ENCODE data around the gene IL18BP. TPM values are rescaled to one million over a fixed set of nuclear protein-coding genes. Genes with fewer than 3 reads are reported as not detected.

Gene IL18BP
- total and polyA plus RNA-seq, 2 of the 13 experiments (the other 11 are each of a cell fraction or from before 2014, with no cell fraction given): 4.1 to 12.8 TPM

DNA sequence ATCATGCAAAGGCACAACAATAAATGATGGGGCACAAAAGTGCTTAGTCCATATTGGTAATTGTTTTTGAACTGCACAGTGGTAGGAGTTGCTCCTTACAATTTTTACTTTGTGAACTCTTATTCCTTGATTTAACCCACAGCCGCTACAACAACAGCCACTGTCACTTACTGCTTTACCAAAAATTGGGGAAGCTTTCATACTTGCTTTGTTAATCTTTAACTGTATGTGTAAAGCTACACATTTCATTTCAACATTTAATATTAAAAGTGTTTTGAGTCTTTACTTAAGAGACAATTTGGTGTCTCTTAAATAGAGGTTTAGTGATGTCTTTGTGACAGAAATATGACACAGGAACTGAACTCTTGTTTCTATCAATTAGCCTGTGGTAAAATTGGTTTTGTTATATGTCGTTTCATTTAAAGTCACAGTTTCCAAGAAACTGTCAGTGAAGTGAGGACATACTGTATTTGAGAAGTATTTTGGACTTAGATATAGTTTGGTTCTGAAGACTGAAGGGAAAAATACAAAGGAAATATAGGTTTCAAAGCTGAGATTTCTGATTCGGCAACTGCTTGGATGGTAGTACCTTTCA lies 6.5 kb upstream of the IL18BP start (continued):
- TF ChIP-seq, protein P1, sequence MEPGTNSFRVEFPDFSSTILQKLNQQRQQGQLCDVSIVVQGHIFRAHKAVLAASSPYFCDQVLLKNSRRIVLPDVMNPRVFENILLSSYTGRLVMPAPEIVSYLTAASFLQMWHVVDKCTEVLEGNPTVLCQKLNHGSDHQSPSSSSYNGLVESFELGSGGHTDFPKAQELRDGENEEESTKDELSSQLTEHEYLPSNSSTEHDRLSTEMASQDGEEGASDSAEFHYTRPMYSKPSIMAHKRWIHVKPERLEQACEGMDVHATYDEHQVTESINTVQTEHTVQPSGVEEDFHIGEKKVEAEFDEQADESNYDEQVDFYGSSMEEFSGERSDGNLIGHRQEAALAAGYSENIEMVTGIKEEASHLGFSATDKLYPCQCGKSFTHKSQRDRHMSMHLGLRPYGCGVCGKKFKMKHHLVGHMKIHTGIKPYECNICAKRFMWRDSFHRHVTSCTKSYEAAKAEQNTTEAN (CRISPR knock-in tag; conservative IDR thresholded peaks at IDR 0.05): no peak
- TF ChIP-seq, protein P2, sequence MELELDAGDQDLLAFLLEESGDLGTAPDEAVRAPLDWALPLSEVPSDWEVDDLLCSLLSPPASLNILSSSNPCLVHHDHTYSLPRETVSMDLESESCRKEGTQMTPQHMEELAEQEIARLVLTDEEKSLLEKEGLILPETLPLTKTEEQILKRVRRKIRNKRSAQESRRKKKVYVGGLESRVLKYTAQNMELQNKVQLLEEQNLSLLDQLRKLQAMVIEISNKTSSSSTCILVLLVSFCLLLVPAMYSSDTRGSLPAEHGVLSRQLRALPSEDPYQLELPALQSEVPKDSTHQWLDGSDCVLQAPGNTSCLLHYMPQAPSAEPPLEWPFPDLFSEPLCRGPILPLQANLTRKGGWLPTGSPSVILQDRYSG (CRISPR knock-in tag; IDR thresholded peaks at IDR 0.05): no peak
- TF ChIP-seq ZNF329 (CRISPR knock-in tag; IDR thresholded peaks at IDR 0.05; ENCODE audit: low read depth) (no peak), HCFC1 (IDR thresholded peaks at IDR 0.05; ENCODE audit: low read depth, low read length) (no peak)
- TF ChIP-seq, protein P3, sequence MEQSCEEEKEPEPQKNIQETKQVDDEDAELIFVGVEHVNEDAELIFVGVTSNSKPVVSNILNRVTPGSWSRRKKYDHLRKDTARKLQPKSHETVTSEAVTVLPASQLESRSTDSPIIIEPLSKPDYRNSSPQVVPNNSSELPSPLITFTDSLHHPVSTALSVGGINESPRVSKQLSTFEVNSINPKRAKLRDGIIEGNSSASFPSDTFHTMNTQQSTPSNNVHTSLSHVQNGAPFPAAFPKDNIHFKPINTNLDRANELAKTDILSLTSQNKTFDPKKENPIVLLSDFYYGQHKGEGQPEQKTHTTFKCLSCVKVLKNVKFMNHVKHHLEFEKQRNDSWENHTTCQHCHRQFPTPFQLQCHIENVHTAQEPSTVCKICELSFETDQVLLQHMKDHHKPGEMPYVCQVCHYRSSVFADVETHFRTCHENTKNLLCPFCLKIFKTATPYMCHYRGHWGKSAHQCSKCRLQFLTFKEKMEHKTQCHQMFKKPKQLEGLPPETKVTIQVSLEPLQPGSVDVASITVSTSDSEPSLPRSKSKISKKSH (CRISPR knock-in tag; IDR thresholded peaks at IDR 0.05; ENCODE audit: borderline replicate concordance): no peak

DNA sequence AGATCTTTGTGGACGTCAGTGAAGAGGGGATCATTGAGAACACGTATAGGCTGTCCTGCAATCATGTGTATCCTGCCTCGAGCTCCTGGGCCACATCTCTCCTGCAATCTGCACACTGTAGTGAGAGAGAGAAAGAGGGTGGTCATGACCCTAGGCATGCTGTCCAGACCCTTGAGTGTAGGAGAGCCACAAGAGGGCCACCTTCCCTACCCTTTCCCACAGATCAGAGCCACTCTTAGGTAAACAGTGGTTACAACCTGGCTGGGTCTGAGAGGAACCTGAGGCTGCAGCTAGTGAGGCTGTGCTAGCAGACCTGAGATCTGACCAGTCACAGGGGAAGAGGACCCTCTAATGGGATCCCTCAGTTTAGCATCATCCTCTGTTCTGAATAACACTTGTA lies 3.9 kb upstream of the IL18BP start:
- ATAC-seq (peak; percentile 58), DNase-seq (ENCODE audit: low spot score) (no peak), FAIRE-seq (no peak)
- Histone ChIP-seq H3K9ac (ENCODE audit: insufficient read depth, low read depth, low read length) (no peak overlapping the region), H3K27ac (ENCODE audit: extremely low read length, insufficient read depth, low read length) (no peak overlapping the region), H3K79me2 (ENCODE audit: insufficient read depth, low read length) (no peaks in the 10 kb centered on the region), H2AFZ (ENCODE audit: low read length) (no peak overlapping the region), H3K4me1 (ENCODE audit: insufficient read depth, low read length) (no peaks in the 10 kb centered on the region), H3K4me3 (replicated peaks in 1 of 3; ENCODE audit: insufficient read depth in 1 of 3, low read depth in 2 of 3, low read length in 3 of 3) (no peak overlapping the region), H3K36me3 (replicated peaks in 1 of 2; ENCODE audit: control insufficient read depth in 1 of 2, insufficient read depth in 2 of 2, low read length in 2 of 2) (peaks cover 4 to 44% of the 10 kb centered on the region in 2 experiments), H3K9me3 (ENCODE audit: low read length) (no peaks in the 10 kb centered on the region), H3K27me3 (ENCODE audit: control insufficient read depth in 1 of 2, insufficient read depth in 2 of 2, low read length in 2 of 2) (no peaks in the 10 kb centered on the region), H4K20me1 (ENCODE audit: insufficient read depth, low read length) (no peaks in the 10 kb centered on the region), H3K4me2 (ENCODE audit: low read depth, low read length) (no peak overlapping the region)
- WGBS (ENCODE audit: low lambda C conversion rate): 87% methylated on average over 3 of the region's 3 CpGs
- in situ Hi-C loops (cut with HindIII; ENCODE audit: extremely low pct_ligation_motif_present, low pct_unique_long_range_greater_than_20kb): no loop called here
- no TSS peak for BruUV-seq (replicated peaks)
- TF ChIP-seq, protein P4, sequence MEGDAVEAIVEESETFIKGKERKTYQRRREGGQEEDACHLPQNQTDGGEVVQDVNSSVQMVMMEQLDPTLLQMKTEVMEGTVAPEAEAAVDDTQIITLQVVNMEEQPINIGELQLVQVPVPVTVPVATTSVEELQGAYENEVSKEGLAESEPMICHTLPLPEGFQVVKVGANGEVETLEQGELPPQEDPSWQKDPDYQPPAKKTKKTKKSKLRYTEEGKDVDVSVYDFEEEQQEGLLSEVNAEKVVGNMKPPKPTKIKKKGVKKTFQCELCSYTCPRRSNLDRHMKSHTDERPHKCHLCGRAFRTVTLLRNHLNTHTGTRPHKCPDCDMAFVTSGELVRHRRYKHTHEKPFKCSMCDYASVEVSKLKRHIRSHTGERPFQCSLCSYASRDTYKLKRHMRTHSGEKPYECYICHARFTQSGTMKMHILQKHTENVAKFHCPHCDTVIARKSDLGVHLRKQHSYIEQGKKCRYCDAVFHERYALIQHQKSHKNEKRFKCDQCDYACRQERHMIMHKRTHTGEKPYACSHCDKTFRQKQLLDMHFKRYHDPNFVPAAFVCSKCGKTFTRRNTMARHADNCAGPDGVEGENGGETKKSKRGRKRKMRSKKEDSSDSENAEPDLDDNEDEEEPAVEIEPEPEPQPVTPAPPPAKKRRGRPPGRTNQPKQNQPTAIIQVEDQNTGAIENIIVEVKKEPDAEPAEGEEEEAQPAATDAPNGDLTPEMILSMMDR (CRISPR knock-in tag; IDR thresholded peaks at IDR 0.05): peak; percentile 45
- TF ChIP-seq ZNF484 (CRISPR knock-in tag; IDR thresholded peaks at IDR 0.05; ENCODE audit: borderline replicate concordance, low read depth): no peak
- TF ChIP-seq TSC22D2 (CRISPR knock-in tag; IDR thresholded peaks at IDR 0.05; ENCODE audit: borderline replicate concordance): no peak
- TF ChIP-seq STAG1 (CRISPR knock-in tag; IDR thresholded peaks at IDR 0.05): peak; percentile 35
- no peak for TF ChIP-seq ADNP (CRISPR knock-in tag; IDR thresholded peaks at IDR 0.05)
- TF ChIP-seq FOXA1 (IDR thresholded peaks at IDR 0.05): no peak
- TF ChIP-seq FOXA1 (CRISPR knock-in tag; IDR thresholded peaks at IDR 0.05): 0 out of 2 replicates have a peak, but pooled peaks have one; percentile 22
- POLR2A ChIA-PET: no interaction called here
- CTCF ChIA-PET (ENCODE audit: low intra/inter-chr PET ratio, low total read pairs): no interaction called here
- intact Hi-C loops (cut with micrococcal nuclease; ENCODE audit: unreplicated experiment): no loop called here
